IMR-90 (cell line): Measurements from ENCODE around the gene VIPR1. TPM values are rescaled to one million over a fixed set of nuclear protein-coding genes. Genes with fewer than 3 reads are reported as not detected.

Experiments
- ATAC-seq: fragments of 200-7000 bp; cut with Tn5 transposase; 2 replicates; pipeline ENCODE4 v1.9.1; 2020; ENCODE audit warnings: low read depth, mild to moderate bottlenecking, moderate library complexity
- BruUV-seq: library from RNA; stranded (reverse); fragments of 400-500 nt; replicated peaks from 2 replicates; lab custom pipeline; 2021; lab: Mats Ljungman, UMichigan
- CTCF ChIA-PET: fragments of 300-600 bp; formaldehyde crosslinking; extraction: SDS; loops from one replicate; lab custom pipeline; 2021; ENCODE audit warnings: antibody characterized with exemption; lab: Yijun Ruan, JAX
- POLR2A ChIA-PET: fragments of 300-600 bp; sonication (Branson Sonifier 250); formaldehyde crosslinking; loops from one replicate; lab custom pipeline; 2022; ENCODE audit warnings: antibody characterized with exemption; ENCODE audit not compliant: unreplicated experiment; lab: Charles Lee
- DNase-seq: peaks from one replicate; pipeline ENCODE4 v3.0.0; 2013
- H2AFZ ChIP-seq: replicated peaks from 2 replicates; pipeline ENCODE3; 2013; ENCODE audit warnings: low read length, mild to moderate bottlenecking; ENCODE audit not compliant: poor library complexity
- H2AK5ac ChIP-seq: 2 replicates; pipeline ENCODE4 v1.6.1; 2013; ENCODE audit warnings: low read depth, low read length, inconsistent platforms
- H2AK9ac ChIP-seq: replicated peaks from 2 replicates; pipeline ENCODE3; 2013; ENCODE audit warnings: mild to moderate bottlenecking, low read depth, low read length, moderate library complexity; ENCODE audit not compliant: poor library complexity
- H2BK120ac ChIP-seq: 2 replicates; pipeline ENCODE4 v1.6.1; 2013; ENCODE audit warnings: low read depth, low read length, inconsistent platforms
- H2BK15ac ChIP-seq: 3 replicates; pipeline ENCODE4 v1.6.1; 2013; ENCODE audit warnings: low read depth, low read length, inconsistent platforms
- H2BK20ac ChIP-seq: 2 replicates; pipeline ENCODE4 v1.6.1; 2013; ENCODE audit warnings: low read depth, mild to moderate bottlenecking, inconsistent platforms, low read length, moderate library complexity
- H2BK5ac ChIP-seq: 2 replicates; pipeline ENCODE4 v1.6.1; 2013; ENCODE audit warnings: mild to moderate bottlenecking, low read depth, low read length, inconsistent platforms; ENCODE audit not compliant: poor library complexity, severe bottlenecking
- H3K14ac ChIP-seq: replicated peaks from 2 replicates; pipeline ENCODE4 v1.6.1; 2013; ENCODE audit warnings: low read depth, low read length, inconsistent platforms
- H3K18ac ChIP-seq: 2 replicates; pipeline ENCODE4 v1.6.1; 2013; ENCODE audit warnings: low read depth, low read length, control low read depth
- H3K23ac ChIP-seq: 2 replicates; pipeline ENCODE4 v1.6.1; 2013; ENCODE audit warnings: low read depth, low read length, inconsistent platforms
- H3K27ac ChIP-seq: 2 replicates; pipeline ENCODE4 v1.5.1; 2013; ENCODE audit warnings: mild to moderate bottlenecking, control low read depth, low read length; ENCODE audit not compliant: insufficient read depth
- H3K27me3 ChIP-seq: 2 replicates; pipeline ENCODE4 v1.6.1; 2013; ENCODE audit warnings: low read length; ENCODE audit not compliant: control insufficient read depth, insufficient read depth
- H3K36me3 ChIP-seq: 2 replicates; pipeline ENCODE4 v1.6.1; 2013; ENCODE audit warnings: low read length, mixed read lengths; ENCODE audit not compliant: control insufficient read depth, insufficient read depth
- H3K4ac ChIP-seq: 2 replicates; pipeline ENCODE4 v1.6.1; 2013; ENCODE audit warnings: low read depth, low read length, inconsistent platforms
- H3K4me1 ChIP-seq: 2 replicates; pipeline ENCODE4 v1.6.1; 2013; ENCODE audit warnings: low read length, mixed read lengths; ENCODE audit not compliant: control insufficient read depth, insufficient read depth
- H3K4me2 ChIP-seq: 2 replicates; pipeline ENCODE4 v1.6.1; 2013; ENCODE audit warnings: low read depth, mild to moderate bottlenecking, control low read depth, low read length, moderate library complexity
- H3K4me3 ChIP-seq: 2 replicates; pipeline ENCODE4 v1.5.1; 2013; ENCODE audit warnings: low read depth, mild to moderate bottlenecking, control low read depth, low read length, moderate library complexity; ENCODE audit not compliant: insufficient read depth
- H3K56ac ChIP-seq: 2 replicates; pipeline ENCODE4 v1.6.1; 2013; ENCODE audit warnings: low read length, inconsistent platforms; ENCODE audit not compliant: insufficient read depth; ENCODE audit errors: extremely low read depth
- H3K79me1 ChIP-seq, 2 experiments: 2 replicates each; pipeline ENCODE4 v1.6.1; 2013; ENCODE audit warnings: low read length in 2 of 2, inconsistent platforms in 1 of 2, low read depth in 1 of 2
- H3K9ac ChIP-seq: 2 replicates; pipeline ENCODE4 v1.6.1; 2013; ENCODE audit warnings: low read depth, low read length, control low read depth
- H3K9me1 ChIP-seq: 2 replicates; pipeline ENCODE4 v1.6.1; 2013; ENCODE audit warnings: low read length, inconsistent platforms; ENCODE audit not compliant: insufficient read depth
- H3K9me3 ChIP-seq: 2 replicates; pipeline ENCODE4 v1.6.1; 2013; ENCODE audit warnings: low read length; ENCODE audit not compliant: control insufficient read depth, insufficient read depth
- H4K20me1 ChIP-seq: 2 replicates; pipeline ENCODE4 v1.6.1; 2013; ENCODE audit warnings: low read length, inconsistent platforms; ENCODE audit not compliant: insufficient read depth
- H4K5ac ChIP-seq: 2 replicates; pipeline ENCODE4 v1.6.1; 2013; ENCODE audit warnings: mild to moderate bottlenecking, low read depth, low read length, control low read depth
- H4K8ac ChIP-seq, 2 experiments: 2 replicates each; pipeline ENCODE4 v1.6.1; 2013; ENCODE audit warnings: low read depth in 2 of 2, low read length in 2 of 2, control low read depth in 1 of 2, inconsistent platforms in 1 of 2
- H4K91ac ChIP-seq: 2 replicates; pipeline ENCODE4 v1.6.1; 2013; ENCODE audit warnings: low read depth, low read length, inconsistent platforms; ENCODE audit not compliant: insufficient read depth
- BHLHE40 ChIP-seq: fragments of 150-350 bp; IDR thresholded peaks from 2 replicates; pipeline ENCODE4 v1.6.1; 2016; ENCODE audit warnings: mild to moderate bottlenecking, low read depth, low read length
- CEBPB ChIP-seq: IDR thresholded peaks from 2 replicates; pipeline ENCODE4 v1.6.1; 2012; ENCODE audit warnings: low read depth, low read length, improper control_type of control experiment
- CHD1 ChIP-seq: IDR thresholded peaks from 2 replicates; pipeline ENCODE4 v1.6.1; 2012; ENCODE audit warnings: low read depth, low read length, improper control_type of control experiment
- CTCF ChIP-seq: conservative IDR thresholded peaks from 2 replicates; pipeline ENCODE4 v1.5.1; 2012; ENCODE audit warnings: mild to moderate bottlenecking, low read depth, low read length, improper control_type of control experiment
- ELK1 ChIP-seq: fragments of 150-350 bp; IDR thresholded peaks from 2 replicates; pipeline ENCODE4 v1.6.1; 2016; ENCODE audit warnings: low read depth, mild to moderate bottlenecking, low read length, moderate library complexity, borderline replicate concordance
- FOS ChIP-seq: fragments of 150-350 bp; IDR thresholded peaks from 2 replicates; pipeline ENCODE4 v1.6.1; 2016; ENCODE audit warnings: low read depth, low read length
- MAFK ChIP-seq: IDR thresholded peaks from 2 replicates; pipeline ENCODE4 v1.6.1; 2012; ENCODE audit warnings: low read depth, low read length, improper control_type of control experiment
- MAZ ChIP-seq: IDR thresholded peaks from 2 replicates; pipeline ENCODE4 v1.6.1; 2012; ENCODE audit warnings: low read depth, mild to moderate bottlenecking, low read length, improper control_type of control experiment, moderate library complexity, borderline replicate concordance
- MXI1 ChIP-seq: IDR thresholded peaks from 2 replicates; pipeline ENCODE4 v1.6.1; 2012; ENCODE audit warnings: low read depth, mild to moderate bottlenecking, low read length, moderate library complexity, borderline replicate concordance
- NFE2L2 ChIP-seq: fragments of 150-350 bp; IDR thresholded peaks from 2 replicates; pipeline ENCODE4 v1.6.1; 2016; ENCODE audit warnings: low read depth, mild to moderate bottlenecking, low read length
- POLR2A ChIP-seq: IDR thresholded peaks from 2 replicates; pipeline ENCODE4 v1.6.1; 2012; ENCODE audit warnings: mild to moderate bottlenecking, low read depth, low read length
- RAD21 ChIP-seq: IDR thresholded peaks from 2 replicates; pipeline ENCODE4 v1.6.1; 2012; ENCODE audit warnings: low read length, improper control_type of control experiment
- RCOR1 ChIP-seq: IDR thresholded peaks from 2 replicates; pipeline ENCODE4 v1.6.1; 2012; ENCODE audit warnings: mild to moderate bottlenecking, low read length, improper control_type of control experiment; ENCODE audit not compliant: insufficient replicate concordance
- RFX5 ChIP-seq: IDR thresholded peaks from 2 replicates; pipeline ENCODE4 v1.8.0; 2012; ENCODE audit warnings: low read depth, mild to moderate bottlenecking, low read length, moderate library complexity
- SMC3 ChIP-seq: fragments of 150-350 bp; IDR thresholded peaks from 2 replicates; pipeline ENCODE4 v1.6.1; 2016; ENCODE audit warnings: low read depth, mild to moderate bottlenecking, antibody characterized with exemption, low read length, moderate library complexity
- USF2 ChIP-seq: fragments of 150-350 bp; IDR thresholded peaks from 2 replicates; pipeline ENCODE4 v1.6.1; 2017; ENCODE audit warnings: mild to moderate bottlenecking, antibody characterized with exemption, low read length, low read depth
- WGBS, 2 experiments: methylation state at CpG; one replicate each; pipeline versions ENCODE4 v1.1.5 to v1.1.7; 2013; ENCODE audit warnings: missing lambda C conversion rate in 2 of 2; ENCODE audit not compliant: insufficient read length in 1 of 2; ENCODE audit errors: extremely low coverage in 2 of 2; 5-methylcytosine and 5-hydroxymethylcytosine counted together
- dilution Hi-C: fragments of 300-500 bp; cut with HindIII; formaldehyde crosslinking; loops from one replicate; pipeline ENCODE4 v1.14.3; 2018; ENCODE audit warnings: low sequenced_read_pairs; ENCODE audit not compliant: unreplicated experiment
- in situ Hi-C: fragments of 300-500 bp; cut with MboI; formaldehyde crosslinking; loops from 3 replicates; pipeline ENCODE4 v1.14.3; 2019; ENCODE audit warnings: low sequenced_read_pairs, inconsistent platforms, mixed read lengths
- intact Hi-C: fragments of 100-400 bp; cut with micrococcal nuclease; formaldehyde crosslinking; loops from 2 replicates; pipeline ENCODE4 v1.10.0; 2022
- polyA plus RNA-seq, 3 experiments: library from polyadenylated mRNA; depleted of rRNA; stranded (reverse); fragments of >200 nt; gene quantifications; 2 replicates each; pipeline ENCODE4 v1.2.3, GENCODE V29; 2012; ENCODE audit warnings: low replicate concordance in 1 of 3
- total RNA-seq: library from RNA; depleted of rRNA; stranded (reverse); fragments of >200 nt; gene quantifications from 2 replicates; pipeline ENCODE4 v1.2.3, GENCODE V29; 2012

Gene VIPR1
- total and polyA plus RNA-seq, 2 of the 4 experiments (the other 2 are of a cell fraction): not detected

GRCh38 chr3:42511736-42512135 lies 9.3 kb downstream of the VIPR1 start:
- peaks cover 25% of the 10 kb centered on the region for H3K27me3 ChIP-seq
- no peak overlapping the region for H2AFZ ChIP-seq
- TF ChIP-seq RCOR1 (no peak), CHD1 (no peak), MXI1 (no peak), CTCF (no peak), BHLHE40 (no peak), RFX5 (no peak), FOS (no peak), RAD21 (no peak), SMC3 (no peak), POLR2A (no peak), NFE2L2 (no peak), MAFK (no peak), USF2 (no peak), MAZ (no peak), CEBPB (no peak), ELK1 (no peak)
- H2BK20ac ChIP-seq: no peak overlapping the region
- no CpG with 5 or more reads among the region's 2 CpGs for WGBS, 2 experiments
- H3K14ac ChIP-seq: no peak overlapping the region
- H2BK15ac ChIP-seq: no peak overlapping the region
- no peak overlapping the region for H3K9ac ChIP-seq
- ChIA-PET CTCF (no interaction called here), POLR2A (no interaction called here)
- no peaks in the 10 kb centered on the region for H4K20me1 ChIP-seq
- no TSS peak for BruUV-seq
- no peak overlapping the region for H3K23ac ChIP-seq
- H3K4me2 ChIP-seq: no peak overlapping the region
- H2AK9ac ChIP-seq: no peak overlapping the region
- H4K8ac ChIP-seq: no peak overlapping the region
- intact Hi-C loops (no loop called here), dilution Hi-C loops (no loop called here), in situ Hi-C loops (no loop called here)
- no peak overlapping the region for H4K5ac ChIP-seq
- H3K18ac ChIP-seq: no peak overlapping the region
- H3K4ac ChIP-seq: no peak overlapping the region
- no peaks in the 10 kb centered on the region for H3K79me1 ChIP-seq
- no peak overlapping the region for H3K27ac ChIP-seq
- H2BK120ac ChIP-seq: no peak overlapping the region
- no peak overlapping the region for H3K4me3 ChIP-seq
- no peak overlapping the region for H3K56ac ChIP-seq
- ATAC-seq (no peak), DNase-seq (no peak)
- no peaks in the 10 kb centered on the region for H3K36me3 ChIP-seq
- H2AK5ac ChIP-seq: no peak overlapping the region
- H3K9me3 ChIP-seq: no peaks in the 10 kb centered on the region
- no peaks in the 10 kb centered on the region for H3K9me1 ChIP-seq
- no peak overlapping the region for H4K91ac ChIP-seq
- no peak overlapping the region for H2BK5ac ChIP-seq
- no peaks in the 10 kb centered on the region for H3K4me1 ChIP-seq
